ENCODE results near the gene NFATC4.

Gene NFATC4

GRCh38 chr14:24367514-24368211 lies at the start of gene NFATC4:
NFATC4 (plus strand) TSS chr14:24368184; CDS start chr14:24368341, 157 bp downstream.
- DNase-seq (ENCODE audit: low read depth), result peak; percentile 82
- H3K4me3 ChIP-seq (ENCODE audit: low read depth, low read length), result peak within 1 kb of the TSS; percentile 92
- no peak for TF ChIP-seq CTCF (IDR thresholded peaks at IDR 0.05; ENCODE audit: low read depth, low read length, missing control alignments)
- in situ Hi-C loops (cut with HindIII; ENCODE audit: low sequenced_read_pairs), result loop anchor here (5.0 kb wide), 1 partner anchor 50 kb away; no protein-coding TSS in a partner anchor

- in situ Hi-C loops (cut with HindIII; ENCODE audit: low sequenced_read_pairs), result loop anchor here (5.0 kb wide), 1 partner anchor 116 kb away; no protein-coding TSS in a partner anchor
- no peak for TF ChIP-seq CTCF (IDR thresholded peaks at IDR 0.05; ENCODE audit: low read depth, low read length, missing control alignments)
- no peak for DNase-seq (ENCODE audit: low read depth)
- no peak overlapping the region for H3K4me3 ChIP-seq (ENCODE audit: low read depth, low read length)
Observed at GRCh38 chr14:24321212-24321975, 46.6 kb upstream of the NFATC4 start.

- TF ChIP-seq CTCF (IDR thresholded peaks at IDR 0.05; ENCODE audit: low read depth, low read length, missing control alignments), result no peak
- in situ Hi-C loops (cut with HindIII; ENCODE audit: low sequenced_read_pairs), result loop anchor here (5.0 kb wide), 1 partner anchor 115 kb away; no protein-coding TSS in a partner anchor
- DNase-seq (ENCODE audit: low read depth), result no peak
- no peak overlapping the region for H3K4me3 ChIP-seq (ENCODE audit: low read depth, low read length)
Observed at GRCh38 chr14:24322672-24323071, 45.3 kb upstream of the NFATC4 start.

GRCh38 chr14:24323341-24323740 lies 44.6 kb upstream of the NFATC4 start:
- no peak overlapping the region for H3K4me3 ChIP-seq (ENCODE audit: low read depth, low read length)
- DNase-seq (ENCODE audit: low read depth), result no peak
- no peak for TF ChIP-seq CTCF (IDR thresholded peaks at IDR 0.05; ENCODE audit: low read depth, low read length, missing control alignments)
- in situ Hi-C loops (cut with HindIII; ENCODE audit: low sequenced_read_pairs), result loop anchor here (5.0 kb wide), 1 partner anchor 114 kb away; no protein-coding TSS in a partner anchor

- no peak for DNase-seq (ENCODE audit: low read depth)
- in situ Hi-C loops (cut with HindIII; ENCODE audit: low sequenced_read_pairs), result loop anchor here (5.0 kb wide), 1 partner anchor 113 kb away; no protein-coding TSS in a partner anchor
- TF ChIP-seq CTCF (IDR thresholded peaks at IDR 0.05; ENCODE audit: low read depth, low read length, missing control alignments), result no peak
- H3K4me3 ChIP-seq (ENCODE audit: low read depth, low read length), result no peak overlapping the region
Observed at GRCh38 chr14:24324024-24324423, 44.0 kb upstream of the NFATC4 start.

- H3K4me3 ChIP-seq (ENCODE audit: low read depth, low read length), result no peak overlapping the region
- in situ Hi-C loops (cut with HindIII; ENCODE audit: low sequenced_read_pairs), result no loop called here
- no peak for TF ChIP-seq CTCF (IDR thresholded peaks at IDR 0.05; ENCODE audit: low read depth, low read length, missing control alignments)
- no peak for DNase-seq (ENCODE audit: low read depth)
Observed at GRCh38 chr14:24325041-24325530, 42.9 kb upstream of the NFATC4 start.
